Measurements from ENCODE around the gene KLK13.

DNA sequence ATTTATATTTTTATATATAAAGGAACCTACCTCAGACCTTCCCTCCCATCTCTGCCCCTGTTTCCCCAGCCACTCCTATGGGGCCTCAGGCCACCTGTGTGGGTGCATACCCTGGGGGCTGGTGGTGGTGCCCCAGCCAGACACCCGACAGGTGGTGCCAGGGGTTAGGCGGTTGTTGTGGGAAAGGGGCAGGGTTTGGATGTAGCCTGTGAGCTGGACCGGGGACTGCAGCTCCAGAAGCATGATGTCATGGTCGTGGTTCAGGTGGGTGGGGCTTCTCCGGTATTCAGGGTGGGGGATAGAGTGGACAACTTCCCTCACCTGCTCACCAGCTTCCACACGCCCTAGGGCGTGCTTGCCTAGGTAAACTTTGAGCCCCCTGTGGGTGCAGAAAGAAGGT lies 5.2 kb downstream of the KLK13 start:
- TF ChIP-seq CTCF (IDR thresholded peaks at IDR 0.05), result no peak
- no peak for TF ChIP-seq POLR2A (IDR thresholded peaks at IDR 0.05)
